K562 (cell line): ENCODE results near the gene EVI5. TPM values are rescaled to one million over a fixed set of nuclear protein-coding genes. Genes with fewer than 3 reads are reported as not detected.

Experiments
- ATAC-seq: fragments of 200-7000 bp; cut with Tn5 transposase; 3 replicates; pipeline ENCODE4 v1.9.1; 2020; ENCODE audit warnings: moderate library complexity
- BruUV-seq: library from RNA; stranded (reverse); fragments of 400-500 nt; replicated peaks from 2 replicates; lab custom pipeline; 2021; lab: Mats Ljungman, UMichigan
- CTCF ChIA-PET: fragments of 300-600 bp; formaldehyde crosslinking; extraction: SDS; loops from one replicate; lab custom pipeline; 2021; ENCODE audit warnings: low intra/inter-chr PET ratio; lab: Yijun Ruan, JAX
- POLR2A ChIA-PET: fragments of 300-600, 350-650 bp; sonication (Branson Sonifier 250); formaldehyde crosslinking; extraction: SDS; loops from one replicate; lab custom pipeline; 2021; ENCODE audit warnings: antibody characterized with exemption, inconsistent platforms; lab: Yijun Ruan, JAX
- DNase-seq, 4 experiments: peaks; one replicate each; pipeline versions ENCODE4 v3.0.0 to v3.0.0-alpha.2; 2011 to 2018; ENCODE audit warnings: low spot score in 3 of 4, mixed read lengths in 3 of 4; ENCODE audit errors: extremely low read depth in 1 of 4
- FAIRE-seq: peaks from 2 replicates; lab custom pipeline; 2011; peaks lifted over from hg19 to GRCh38; lab: Jason Lieb, UNC
- H2AFZ ChIP-seq: 2 replicates; pipeline ENCODE4 v1.6.0; 2011; ENCODE audit warnings: low read depth, low read length, control low read depth, inconsistent platforms
- H3K27ac ChIP-seq: fragments of 200-600 bp; 3 replicates; pipeline ENCODE4 v1.8.0; 2011; ENCODE audit warnings: low read depth, mild to moderate bottlenecking, control low read depth, inconsistent platforms, low read length, moderate library complexity, mixed read lengths; ENCODE audit errors: extremely low read depth
- H3K27me3 ChIP-seq, 2 experiments: fragments of 300-600 bp in 1 of 2; 2 replicates in 1 of 2; 3 replicates in 1 of 2; pipeline versions ENCODE4 v1.6.0 to v1.8.0; 2011; ENCODE audit warnings: inconsistent platforms in 2 of 2, low read length in 2 of 2, mild to moderate bottlenecking in 1 of 2, mixed read lengths in 1 of 2, moderate library complexity in 1 of 2; ENCODE audit not compliant: control insufficient read depth in 2 of 2, insufficient read depth in 2 of 2
- H3K36me3 ChIP-seq: fragments of 300-600 bp; 3 replicates; pipeline ENCODE4 v1.8.0; 2011; ENCODE audit warnings: mild to moderate bottlenecking, low read length, inconsistent platforms; ENCODE audit not compliant: control insufficient read depth, insufficient read depth
- H3K4me1 ChIP-seq, 2 experiments: fragments of 200-600 bp in 1 of 2; replicated peaks in 1 of 2; 2 replicates in 1 of 2; 3 replicates in 1 of 2; pipeline versions ENCODE4 v1.5.1 to v1.8.0; 2011; ENCODE audit warnings: inconsistent platforms in 2 of 2, low read length in 2 of 2, mild to moderate bottlenecking in 1 of 2, mixed read lengths in 1 of 2, moderate library complexity in 1 of 2; ENCODE audit not compliant: control insufficient read depth in 2 of 2, insufficient read depth in 2 of 2
- H3K4me2 ChIP-seq: 2 replicates; pipeline ENCODE4 v1.6.1; 2011; ENCODE audit warnings: low read length, control low read depth, inconsistent platforms, mixed read lengths; ENCODE audit not compliant: insufficient read depth
- H3K4me3 ChIP-seq: fragments of 200-600 bp; sonication (generic), shearing (Covaris generic); 2 replicates; pipeline ENCODE4 v1.5.1; 2016; ENCODE audit warnings: control low read depth, inconsistent platforms
- H3K79me2 ChIP-seq: fragments of 200-600 bp; 3 replicates; pipeline ENCODE4 v1.8.0; 2011; ENCODE audit warnings: low read length, inconsistent platforms; ENCODE audit not compliant: control insufficient read depth, insufficient read depth
- H3K9ac ChIP-seq, 2 experiments: 2 replicates each; pipeline versions ENCODE4 v1.6.0 to v1.6.1; 2011; ENCODE audit warnings: low read depth in 2 of 2, low read length in 2 of 2, control low read depth in 1 of 2, inconsistent platforms in 1 of 2, mild to moderate bottlenecking in 1 of 2, mixed read lengths in 1 of 2; ENCODE audit not compliant: insufficient read depth in 1 of 2
- H3K9me1 ChIP-seq: one replicate; pipeline ENCODE4 v1.6.0; 2011; ENCODE audit warnings: inconsistent platforms, mild to moderate bottlenecking, low read length, moderate library complexity; ENCODE audit not compliant: control insufficient read depth, insufficient read depth
- H3K9me3 ChIP-seq: replicated peaks from 2 replicates; pipeline ENCODE4 v1.5.1; 2011; ENCODE audit warnings: low read depth, low read length, inconsistent platforms; ENCODE audit not compliant: control insufficient read depth, insufficient read depth
- H4K20me1 ChIP-seq: replicated peaks from 2 replicates; pipeline ENCODE4 v1.6.1; 2011; ENCODE audit warnings: low read length, inconsistent platforms, mixed read lengths; ENCODE audit not compliant: control insufficient read depth, insufficient read depth
- DACH1 ChIP-seq: fragments of 450-650 bp; IDR thresholded peaks from 2 replicates; pipeline ENCODE4 v1.6.1; 2018; ENCODE audit not compliant: partially characterized antibody
- GATAD2B ChIP-seq: fragments of 450-650 bp; IDR thresholded peaks from 2 replicates; pipeline ENCODE4 v1.6.1; 2017; ENCODE audit warnings: mild to moderate bottlenecking, borderline replicate concordance
- PTBP1 ChIP-seq: fragments of 200-400 bp; formaldehyde crosslinking; IDR thresholded peaks from 2 replicates; pipeline ENCODE4 v1.6.1; 2017; ENCODE audit warnings: low read depth, low read length
- SMARCA4 ChIP-seq: fragments of 450-650 bp; IDR thresholded peaks from 2 replicates; pipeline ENCODE4 v1.6.1; 2016
- TAF15 ChIP-seq: fragments of 200-400 bp; formaldehyde crosslinking; IDR thresholded peaks from 2 replicates; pipeline ENCODE4 v1.6.1; 2017; ENCODE audit warnings: mild to moderate bottlenecking, low read depth, low read length, moderate library complexity
- ZNF551 ChIP-seq: fragments of 250-450 bp; sonication (Bioruptor Pico); IDR thresholded peaks from 2 replicates; pipeline ENCODE4 v1.5.0; 2021; ENCODE audit warnings: mild to moderate bottlenecking, moderate library complexity
- ZNF586 ChIP-seq: fragments of 450-650 bp; formaldehyde crosslinking; conservative IDR thresholded peaks from 2 replicates; pipeline ENCODE4 v1.4.0; 2020; ENCODE audit warnings: mild to moderate bottlenecking, moderate library complexity
- ZNF79 ChIP-seq: fragments of 250-450 bp; sonication (Bioruptor Pico); IDR thresholded peaks from 2 replicates; pipeline ENCODE4 v1.4.0; 2020; ENCODE audit warnings: low read depth, mild to moderate bottlenecking, moderate library complexity
- WGBS: fragments of 100-300 bp; shearing (Covaris generic); methylation state at CpG from one replicate; pipeline ENCODE4 v1.1.6; 2016; ENCODE audit warnings: low coverage, mixed read lengths; ENCODE audit not compliant: insufficient coverage; ENCODE audit errors: missing lambda C conversion rate; 5-methylcytosine and 5-hydroxymethylcytosine counted together
- in situ Hi-C: fragments of 300-500 bp; cut with MboI; formaldehyde crosslinking; loops from 4 replicates; pipeline ENCODE4 v1.15.0; 2018; ENCODE audit warnings: inconsistent platforms, mixed read lengths
- intact Hi-C: fragments of 100-400 bp; cut with micrococcal nuclease; formaldehyde crosslinking; loops from 2 replicates; pipeline ENCODE4 v1.14.2; 2022
- polyA plus RNA-seq, 8 experiments: library from polyadenylated mRNA; depleted of rRNA in 4 of 8; stranded (reverse) in 5 of 8; unstranded in 3 of 8; fragments of >200 nt; fragmentation: Nextera tagmentation in 2 of 8; fragmentation: Illumina TruSeq in 1 of 8; extraction: Ambion mirVana in 2 of 8; extraction: Trizol in 1 of 8; gene quantifications; 2 replicates each; pipeline versions ENCODE4 v1.2.1 to v1.2.3, GENCODE V29; 2011 to 2014; ENCODE audit warnings: inconsistent platforms in 1 of 8, missing spikeins in 1 of 8
- total RNA-seq, 7 experiments: library from RNA; depleted of rRNA in 6 of 7; stranded (reverse); fragments of >200 nt in 6 of 7; fragmentation: Illumina TruSeq in 2 of 7; extraction: Trizol in 2 of 7; gene quantifications; 2 replicates each; pipeline versions ENCODE4 v1.2.1 to v1.2.3, GENCODE V29; 2011 to 2021; ENCODE audit warnings: low replicate concordance in 1 of 7
- TF ChIP-seq, protein P1 (sequence below): sonication (generic); formaldehyde crosslinking; IDR thresholded peaks from 2 replicates; pipeline ENCODE4 v1.9.0; 2022; ENCODE audit warnings: mild to moderate bottlenecking, missing genetic modification reagents
- TF ChIP-seq, protein P2 (sequence below): sonication (generic); formaldehyde crosslinking; IDR thresholded peaks from 2 replicates; pipeline ENCODE4 v1.8.0; 2022; ENCODE audit warnings: mild to moderate bottlenecking, missing genetic modification reagents
- TF ChIP-seq, protein P3 (sequence below): fragments of 450-650 bp; IDR thresholded peaks from 2 replicates; pipeline ENCODE4 v1.7.1; 2018; ENCODE audit warnings: mild to moderate bottlenecking, low read depth; ENCODE audit not compliant: partially characterized antibody
- TF ChIP-seq, protein P4 (sequence below): sonication (generic); formaldehyde crosslinking; IDR thresholded peaks from 2 replicates; pipeline ENCODE4 v1.4.0; 2020; ENCODE audit warnings: mild to moderate bottlenecking, missing genetic modification reagents

The EVI5 gene
- total and polyA plus RNA-seq, 9 of the 15 experiments (the other 6 are each of a cell fraction or from before 2014, with no cell fraction given): 1.7 to 50.1 (median 13.7) TPM

DNA sequence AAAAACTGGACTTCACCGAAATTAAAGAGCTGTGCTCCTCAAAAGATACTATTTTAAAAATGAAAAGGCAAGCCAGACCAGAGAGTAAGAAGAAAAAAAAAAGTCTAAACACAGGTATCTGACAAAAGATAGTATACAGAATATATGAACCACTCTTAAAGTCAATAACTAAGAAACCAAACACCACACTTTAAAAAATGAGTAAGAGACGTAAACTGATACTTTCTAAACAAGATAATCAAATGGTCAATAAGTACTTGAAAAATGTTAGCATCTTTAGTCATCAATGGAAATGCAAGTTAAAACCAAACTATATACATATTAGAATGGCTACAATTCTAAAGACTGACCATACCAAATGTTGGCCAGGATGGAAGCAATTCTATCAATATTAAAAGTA lies 77.6 kb downstream of the EVI5 start (continued):
- no peak for TF ChIP-seq ZNF79 (CRISPR knock-in tag)
- no peak for TF ChIP-seq TAF15
- TF ChIP-seq ZNF586: no peak

DNA sequence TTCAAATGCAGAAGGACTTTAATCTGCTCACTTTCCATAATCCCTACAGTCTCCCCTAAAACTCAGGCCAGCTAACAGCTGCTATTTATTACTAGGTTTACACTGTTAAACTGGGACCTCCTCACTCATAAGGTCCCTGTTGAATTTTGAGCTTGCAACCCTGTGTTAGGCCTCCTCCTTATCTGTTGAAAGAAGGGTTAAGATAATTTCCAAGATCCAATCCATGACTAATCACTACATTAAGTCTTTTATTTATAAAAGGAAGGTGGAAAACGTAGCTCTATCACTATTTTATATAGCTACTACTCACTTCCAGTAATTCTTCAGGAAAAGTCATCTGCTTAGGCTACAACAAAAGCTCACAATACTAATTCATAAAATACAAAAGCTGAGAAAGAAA lies 79.5 kb downstream of the EVI5 start:
- H3K9me1 ChIP-seq: no peaks in the 10 kb centered on the region
- DNase-seq (peak in 1 of 4 experiments; percentile 21), FAIRE-seq (no peak), ATAC-seq (no peak; the same call in 1 of the 3 replicates)
- TF ChIP-seq, protein P1, sequence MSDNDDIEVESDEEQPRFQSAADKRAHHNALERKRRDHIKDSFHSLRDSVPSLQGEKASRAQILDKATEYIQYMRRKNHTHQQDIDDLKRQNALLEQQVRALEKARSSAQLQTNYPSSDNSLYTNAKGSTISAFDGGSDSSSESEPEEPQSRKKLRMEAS (CRISPR knock-in tag): no peak
- TF ChIP-seq SMARCA4: 0 out of 2 replicates have a peak, but pooled peaks have one; percentile 33
- TF ChIP-seq, protein P2, sequence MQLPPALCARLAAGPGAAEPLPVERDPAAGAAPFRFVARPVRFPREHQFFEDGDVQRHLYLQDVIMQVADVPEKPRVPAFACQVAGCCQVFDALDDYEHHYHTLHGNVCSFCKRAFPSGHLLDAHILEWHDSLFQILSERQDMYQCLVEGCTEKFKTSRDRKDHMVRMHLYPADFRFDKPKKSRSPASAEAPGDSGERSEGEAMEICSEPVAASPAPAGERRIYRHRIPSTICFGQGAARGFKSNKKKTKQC (CRISPR knock-in tag): no peak
- TF ChIP-seq ZNF551: no peak
- no peak for TF ChIP-seq GATAD2B
- TF ChIP-seq, protein P3, sequence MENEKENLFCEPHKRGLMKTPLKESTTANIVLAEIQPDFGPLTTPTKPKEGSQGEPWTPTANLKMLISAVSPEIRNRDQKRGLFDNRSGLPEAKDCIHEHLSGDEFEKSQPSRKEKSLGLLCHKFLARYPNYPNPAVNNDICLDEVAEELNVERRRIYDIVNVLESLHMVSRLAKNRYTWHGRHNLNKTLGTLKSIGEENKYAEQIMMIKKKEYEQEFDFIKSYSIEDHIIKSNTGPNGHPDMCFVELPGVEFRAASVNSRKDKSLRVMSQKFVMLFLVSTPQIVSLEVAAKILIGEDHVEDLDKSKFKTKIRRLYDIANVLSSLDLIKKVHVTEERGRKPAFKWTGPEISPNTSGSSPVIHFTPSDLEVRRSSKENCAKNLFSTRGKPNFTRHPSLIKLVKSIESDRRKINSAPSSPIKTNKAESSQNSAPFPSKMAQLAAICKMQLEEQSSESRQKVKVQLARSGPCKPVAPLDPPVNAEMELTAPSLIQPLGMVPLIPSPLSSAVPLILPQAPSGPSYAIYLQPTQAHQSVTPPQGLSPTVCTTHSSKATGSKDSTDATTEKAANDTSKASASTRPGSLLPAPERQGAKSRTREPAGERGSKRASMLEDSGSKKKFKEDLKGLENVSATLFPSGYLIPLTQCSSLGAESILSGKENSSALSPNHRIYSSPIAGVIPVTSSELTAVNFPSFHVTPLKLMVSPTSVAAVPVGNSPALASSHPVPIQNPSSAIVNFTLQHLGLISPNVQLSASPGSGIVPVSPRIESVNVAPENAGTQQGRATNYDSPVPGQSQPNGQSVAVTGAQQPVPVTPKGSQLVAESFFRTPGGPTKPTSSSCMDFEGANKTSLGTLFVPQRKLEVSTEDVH: no peak
- TF ChIP-seq, protein P4, sequence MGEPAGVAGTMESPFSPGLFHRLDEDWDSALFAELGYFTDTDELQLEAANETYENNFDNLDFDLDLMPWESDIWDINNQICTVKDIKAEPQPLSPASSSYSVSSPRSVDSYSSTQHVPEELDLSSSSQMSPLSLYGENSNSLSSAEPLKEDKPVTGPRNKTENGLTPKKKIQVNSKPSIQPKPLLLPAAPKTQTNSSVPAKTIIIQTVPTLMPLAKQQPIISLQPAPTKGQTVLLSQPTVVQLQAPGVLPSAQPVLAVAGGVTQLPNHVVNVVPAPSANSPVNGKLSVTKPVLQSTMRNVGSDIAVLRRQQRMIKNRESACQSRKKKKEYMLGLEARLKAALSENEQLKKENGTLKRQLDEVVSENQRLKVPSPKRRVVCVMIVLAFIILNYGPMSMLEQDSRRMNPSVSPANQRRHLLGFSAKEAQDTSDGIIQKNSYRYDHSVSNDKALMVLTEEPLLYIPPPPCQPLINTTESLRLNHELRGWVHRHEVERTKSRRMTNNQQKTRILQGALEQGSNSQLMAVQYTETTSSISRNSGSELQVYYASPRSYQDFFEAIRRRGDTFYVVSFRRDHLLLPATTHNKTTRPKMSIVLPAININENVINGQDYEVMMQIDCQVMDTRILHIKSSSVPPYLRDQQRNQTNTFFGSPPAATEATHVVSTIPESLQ (CRISPR knock-in tag): no peak
- no peak for TF ChIP-seq PTBP1
- TF ChIP-seq DACH1: peak; percentile 36
- peaks cover 27% of the 10 kb centered on the region for H3K79me2 ChIP-seq
- H3K9me3 ChIP-seq: no peaks in the 10 kb centered on the region
- no peak overlapping the region for H3K4me3 ChIP-seq
- in situ Hi-C loops (no loop called here), intact Hi-C loops (no loop called here)
- peaks cover 6% of the 10 kb centered on the region; the same call in 1 of the 3 replicates for H3K36me3 ChIP-seq
- H3K27ac ChIP-seq: no peak overlapping the region
- no TSS peak for BruUV-seq
- WGBS: 6% methylated on average over 1 of the region's 1 CpG
- no peak overlapping the region for H2AFZ ChIP-seq
- no peaks in the 10 kb centered on the region for H4K20me1 ChIP-seq
- H3K9ac ChIP-seq: no peak overlapping the region; a peak in 1 of 4 replicates
- no peak overlapping the region for H3K4me2 ChIP-seq
- POLR2A ChIA-PET: interaction anchor here (0.8 to 1.3 kb wide), 3 partner anchors 9 to 11 kb away, joined by 3 to 4 read pairs (median 4); no protein-coding TSS in a partner anchor
- CTCF ChIA-PET: no interaction called here
- H3K27me3 ChIP-seq: no peaks in the 10 kb centered on the region
- peaks cover 9 to 25% of the 10 kb centered on the region in 2 experiments; a peak in 3 of 5 replicates for H3K4me1 ChIP-seq
